SU-DHL-6 (cell line): ENCODE data around the gene DNAJC13.

Experiments used
- EZH2phosphoT487 ChIP-seq: fragments of 200-600 bp; sonication (generic), shearing (Covaris generic); conservative IDR thresholded peaks from 2 replicates; pipeline ENCODE4 v1.6.1; 2018; ENCODE audit warnings: mild to moderate bottlenecking, antibody characterized with exemption, low read length, moderate library complexity, mixed read lengths
- TF ChIP-seq, protein P1 (sequence below): fragments of 200-600 bp; sonication (generic); IDR thresholded peaks from one replicate; pipeline ENCODE4 v1.5.1; 2017; ENCODE audit warnings: antibody characterized with exemption, mild to moderate bottlenecking, low read length, moderate library complexity; ENCODE audit not compliant: insufficient read depth, poor library complexity, severe bottlenecking

DNA sequence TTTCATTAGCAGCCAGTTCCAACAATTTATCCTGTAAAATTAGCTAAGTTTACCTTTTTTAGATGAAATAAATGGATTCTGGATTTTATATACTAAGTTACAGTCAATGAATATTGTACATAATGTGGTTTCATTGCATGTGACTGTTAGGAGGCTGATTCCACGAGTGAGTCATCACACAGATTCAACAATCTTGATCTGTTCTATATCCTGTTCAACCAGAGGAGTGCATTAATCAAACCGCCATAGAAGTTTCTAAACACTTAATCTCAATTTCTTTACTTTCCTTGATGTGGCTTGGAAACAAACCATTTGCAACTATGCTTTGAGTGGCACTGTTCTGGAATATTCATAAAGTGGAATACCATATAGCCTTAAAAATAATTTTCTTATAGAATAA lies 15.3 kb downstream of the DNAJC13 start:
- TF ChIP-seq, protein P1, sequence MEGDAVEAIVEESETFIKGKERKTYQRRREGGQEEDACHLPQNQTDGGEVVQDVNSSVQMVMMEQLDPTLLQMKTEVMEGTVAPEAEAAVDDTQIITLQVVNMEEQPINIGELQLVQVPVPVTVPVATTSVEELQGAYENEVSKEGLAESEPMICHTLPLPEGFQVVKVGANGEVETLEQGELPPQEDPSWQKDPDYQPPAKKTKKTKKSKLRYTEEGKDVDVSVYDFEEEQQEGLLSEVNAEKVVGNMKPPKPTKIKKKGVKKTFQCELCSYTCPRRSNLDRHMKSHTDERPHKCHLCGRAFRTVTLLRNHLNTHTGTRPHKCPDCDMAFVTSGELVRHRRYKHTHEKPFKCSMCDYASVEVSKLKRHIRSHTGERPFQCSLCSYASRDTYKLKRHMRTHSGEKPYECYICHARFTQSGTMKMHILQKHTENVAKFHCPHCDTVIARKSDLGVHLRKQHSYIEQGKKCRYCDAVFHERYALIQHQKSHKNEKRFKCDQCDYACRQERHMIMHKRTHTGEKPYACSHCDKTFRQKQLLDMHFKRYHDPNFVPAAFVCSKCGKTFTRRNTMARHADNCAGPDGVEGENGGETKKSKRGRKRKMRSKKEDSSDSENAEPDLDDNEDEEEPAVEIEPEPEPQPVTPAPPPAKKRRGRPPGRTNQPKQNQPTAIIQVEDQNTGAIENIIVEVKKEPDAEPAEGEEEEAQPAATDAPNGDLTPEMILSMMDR: no peak
- TF ChIP-seq EZH2phosphoT487: no peak
